Fibroblast of lung (primary cell): ENCODE measurements around the gene MRPS26. TPM values are rescaled to one million over a fixed set of nuclear protein-coding genes. Genes with fewer than 3 reads are reported as not detected.

Experiments
- DNase-seq, 2 donors: peaks; one replicate each; pipeline versions ENCODE4 v3.0.0 to v3.0.0-alpha.2; 2010; ENCODE audit warnings: low read depth in 2 of 2
- H2AFZ ChIP-seq: 2 replicates; pipeline ENCODE4 v1.5.1; 2012; ENCODE audit warnings: low read length, control low read depth, inconsistent platforms
- H3K27ac ChIP-seq: 2 replicates; pipeline ENCODE4 v1.5.1; 2011; ENCODE audit warnings: low read length, control low read depth; ENCODE audit not compliant: insufficient read depth
- H3K27me3 ChIP-seq: 2 replicates; pipeline ENCODE4 v1.5.1; 2011; ENCODE audit warnings: mild to moderate bottlenecking, low read length; ENCODE audit not compliant: control insufficient read depth, insufficient read depth
- H3K36me3 ChIP-seq: 2 replicates; pipeline ENCODE4 v1.5.1; 2011; ENCODE audit warnings: low read length; ENCODE audit not compliant: control insufficient read depth, insufficient read depth
- H3K4me1 ChIP-seq: 2 replicates; pipeline ENCODE4 v1.5.1; 2011; ENCODE audit warnings: low read length; ENCODE audit not compliant: control insufficient read depth, insufficient read depth; ENCODE audit errors: extremely low read depth
- H3K4me2 ChIP-seq: 2 replicates; pipeline ENCODE4 v1.5.1; 2011; ENCODE audit warnings: low read length, control low read depth; ENCODE audit not compliant: insufficient read depth; ENCODE audit errors: extremely low read depth
- H3K4me3 ChIP-seq, 4 experiments: fragments of 200-600 bp in 1 of 4; sonication (generic) in 1 of 4; replicated peaks in 1 of 4; 2 replicates each; pipeline ENCODE4 v1.5.1; 2011 to 2016; ENCODE audit warnings: low read length in 4 of 4, low read depth in 3 of 4, mild to moderate bottlenecking in 3 of 4, control low read depth in 2 of 4, inconsistent platforms in 1 of 4, mixed read lengths in 1 of 4; ENCODE audit not compliant: insufficient read depth in 1 of 4; ENCODE audit errors: control extremely low read depth in 1 of 4
- H3K79me2 ChIP-seq: 2 replicates; pipeline ENCODE4 v1.5.1; 2012; ENCODE audit warnings: mild to moderate bottlenecking, low read length, inconsistent platforms; ENCODE audit not compliant: control insufficient read depth, insufficient read depth
- H3K9ac ChIP-seq: 2 replicates; pipeline ENCODE4 v1.5.1; 2011; ENCODE audit warnings: mild to moderate bottlenecking, low read length, control low read depth; ENCODE audit not compliant: insufficient read depth
- H3K9me3 ChIP-seq: 2 replicates; pipeline ENCODE4 v1.5.1; 2012; ENCODE audit warnings: low read depth, low read length; ENCODE audit not compliant: control insufficient read depth, insufficient read depth
- H4K20me1 ChIP-seq: 2 replicates; pipeline ENCODE4 v1.5.1; 2011; ENCODE audit warnings: low read length; ENCODE audit not compliant: control insufficient read depth, insufficient read depth; ENCODE audit errors: extremely low read depth
- CTCF ChIP-seq, 2 donors: IDR thresholded peaks in 1 of 2; conservative IDR thresholded peaks in 1 of 2; 1 replicate in 1 of 2; 2 replicates in 1 of 2; pipeline ENCODE4 v1.5.1; 2011 to 2012; ENCODE audit warnings: low read length in 2 of 2, control low read depth in 1 of 2, inconsistent platforms in 1 of 2, low read depth in 1 of 2, mild to moderate bottlenecking in 1 of 2
- EZH2 ChIP-seq: IDR thresholded peaks from 2 replicates; pipeline ENCODE4 v1.5.1; 2012; ENCODE audit warnings: low read length, control low read depth, mild to moderate bottlenecking; ENCODE audit errors: missing control alignments
- polyA plus RNA-seq, 2 donors: library from polyadenylated mRNA; depleted of rRNA in 1 of 2; stranded (reverse) in 1 of 2; unstranded in 1 of 2; fragments of >200 nt; gene quantifications; 2 replicates each; pipeline ENCODE4 v1.2.1, GENCODE V29; 2011 to 2012; ENCODE audit warnings: missing spikeins in 1 of 2
- total RNA-seq: library from RNA; depleted of rRNA; stranded (reverse); fragments of >200 nt; gene quantifications from 2 replicates; pipeline ENCODE4 v1.2.1, GENCODE V29; 2014

The MRPS26 gene
- total and polyA plus RNA-seq, 2 donors (not counting 1 experiment from before 2014, with no cell fraction given) = 16.1 to 37.0 TPM

GRCh38 chr20:3080939-3081388, 35.1 kb downstream of the MRPS26 start:
- Histone ChIP-seq H2AFZ (no peak overlapping the region), H3K9me3 (no peaks in the 10 kb centered on the region), H3K27ac (no peak overlapping the region), H3K79me2 (no peaks in the 10 kb centered on the region), H3K27me3 (peaks cover 40% of the 10 kb centered on the region), H3K36me3 (no peaks in the 10 kb centered on the region), H3K4me3 (no peak overlapping the region), H3K4me2 (peak overlapping the region; percentile 44), H3K4me1 (peaks cover 7% of the 10 kb centered on the region), H3K9ac (no peak overlapping the region), H4K20me1 (no peaks in the 10 kb centered on the region)
- DNase-seq = peak; percentile 23 to 76
- no peak for TF ChIP-seq CTCF (conservative IDR thresholded peaks at IDR 0.05 in 1 of 2, IDR thresholded peaks at IDR 0.05 in 1 of 2; ENCODE audit: low read depth in 1 of 2, low read length in 2 of 2)
- no peak for TF ChIP-seq EZH2

GRCh38 chr20:3081641-3082040, 35.8 kb downstream of the MRPS26 start:
- no peak for DNase-seq
- no peak overlapping the region for H2AFZ ChIP-seq

GRCh38 chr20:3082306-3082951, 36.6 kb downstream of the MRPS26 start:
- DNase-seq = no peak
- Histone ChIP-seq H3K9ac (no peak overlapping the region), H3K36me3 (no peaks in the 10 kb centered on the region), H3K27ac (no peak overlapping the region), H3K4me2 (peak overlapping the region; percentile 51), H3K4me1 (peaks cover 7% of the 10 kb centered on the region), H4K20me1 (no peaks in the 10 kb centered on the region), H3K9me3 (no peaks in the 10 kb centered on the region), H2AFZ (no peak overlapping the region), H3K27me3 (peaks cover 40% of the 10 kb centered on the region), H3K79me2 (no peaks in the 10 kb centered on the region), H3K4me3 (no peak overlapping the region)
- TF ChIP-seq EZH2 (peak; percentile 86), CTCF (conservative IDR thresholded peaks at IDR 0.05 in 1 of 2, IDR thresholded peaks at IDR 0.05 in 1 of 2; ENCODE audit: low read depth in 1 of 2, low read length in 2 of 2) (no peak)

More at GRCh38 chr20:3081641-3082040, 35.8 kb downstream of the MRPS26 start:
- Histone ChIP-seq H3K4me1 (peaks cover 7% of the 10 kb centered on the region), H3K9me3 (no peaks in the 10 kb centered on the region), H3K79me2 (no peaks in the 10 kb centered on the region), H3K9ac (no peak overlapping the region), H3K4me2 (no peak overlapping the region), H3K27ac (no peak overlapping the region), H3K4me3 (no peak overlapping the region), H3K36me3 (no peaks in the 10 kb centered on the region), H4K20me1 (no peaks in the 10 kb centered on the region), H3K27me3 (peaks cover 40% of the 10 kb centered on the region)
- TF ChIP-seq CTCF (conservative IDR thresholded peaks at IDR 0.05 in 1 of 2, IDR thresholded peaks at IDR 0.05 in 1 of 2; ENCODE audit: low read depth in 1 of 2, low read length in 2 of 2) (no peak), EZH2 (no peak)
